SK-N-SH (cell line): ENCODE results near the gene NDUFS7. TPM values are rescaled to one million over a fixed set of nuclear protein-coding genes. Genes with fewer than 3 reads are reported as not detected.

ENCODE experiments used
- CTCF ChIA-PET: fragments of 300-600, 350-600 bp; formaldehyde crosslinking; extraction: SDS; loops from one replicate; lab custom pipeline; 2021; lab: Yijun Ruan, JAX
- POLR2A ChIA-PET: fragments of 350-600 bp; sonication (Branson Sonifier 250); formaldehyde crosslinking; extraction: SDS; loops from one replicate; lab custom pipeline; 2020; ENCODE audit warnings: antibody characterized with exemption, inconsistent platforms; lab: Yijun Ruan, JAX
- DNase-seq: peaks from one replicate; pipeline ENCODE4 v3.0.0; 2012
- H2AFZ ChIP-seq: fragments of 200-600 bp; sonication (generic); 2 replicates; pipeline ENCODE4 v1.8.1; 2016; ENCODE audit warnings: antibody characterized with exemption, mild to moderate bottlenecking, low read depth
- H3F3A ChIP-seq: fragments of 200-600 bp; sonication (generic); replicated peaks from 2 replicates; pipeline ENCODE3; 2016; ENCODE audit warnings: antibody characterized with exemption, mild to moderate bottlenecking; ENCODE audit not compliant: insufficient read depth
- H3K27ac ChIP-seq, 2 experiments: fragments of 200-500 bp in 1 of 2; fragments of 200-600 bp in 1 of 2; sonication (Bioruptor generic) in 1 of 2; sonication (generic), shearing (Covaris generic) in 1 of 2; 2 replicates each; pipeline versions ENCODE4 v1.5.1 to v1.6.1; 2014 to 2016; ENCODE audit warnings: low read depth in 2 of 2, inconsistent platforms in 1 of 2, low read length in 1 of 2, mild to moderate bottlenecking in 1 of 2, mixed read lengths in 1 of 2
- H3K27me3 ChIP-seq: fragments of 200-600 bp; sonication (generic), shearing (Covaris generic); 2 replicates; pipeline ENCODE4 v1.6.1; 2016; ENCODE audit warnings: mixed run types; ENCODE audit not compliant: insufficient read depth
- H3K36me3 ChIP-seq, 2 experiments: fragments of 200-500 bp in 1 of 2; fragments of 200-600 bp in 1 of 2; sonication (Bioruptor generic) in 1 of 2; sonication (generic) in 1 of 2; replicated peaks in 1 of 2; 2 replicates each; pipeline versions ENCODE3 to v1.5.1; 2014 to 2016; ENCODE audit warnings: low read length in 1 of 2, mild to moderate bottlenecking in 1 of 2; ENCODE audit not compliant: insufficient read depth in 2 of 2, control insufficient read depth in 1 of 2
- H3K4me1 ChIP-seq, 2 experiments: fragments of 200-500 bp in 1 of 2; fragments of 200-600 bp in 1 of 2; sonication (Bioruptor generic) in 1 of 2; sonication (generic), shearing (Covaris generic) in 1 of 2; 2 replicates each; pipeline versions ENCODE4 v1.5.1 to v1.6.1; 2014 to 2016; ENCODE audit warnings: low read depth in 1 of 2, low read length in 1 of 2, mixed run types in 1 of 2; ENCODE audit not compliant: insufficient read depth in 2 of 2, control insufficient read depth in 1 of 2
- H3K4me2 ChIP-seq: fragments of 200-600 bp; sonication (generic), shearing (Covaris generic); 2 replicates; pipeline ENCODE4 v1.6.1; 2017; ENCODE audit warnings: mixed run types
- H3K4me3 ChIP-seq, 2 experiments: fragments of 200-500 bp in 1 of 2; fragments of 200-600 bp in 1 of 2; sonication (Bioruptor generic) in 1 of 2; sonication (generic), shearing (Covaris generic) in 1 of 2; 2 replicates each; pipeline versions ENCODE4 v1.5.1 to v1.8.1; 2014 to 2016; ENCODE audit warnings: low read depth in 2 of 2, inconsistent platforms in 1 of 2, low read length in 1 of 2, mild to moderate bottlenecking in 1 of 2, mixed read lengths in 1 of 2, moderate library complexity in 1 of 2
- H3K79me2 ChIP-seq: fragments of 200-600 bp; sonication (generic); 2 replicates; pipeline ENCODE4 v1.8.1; 2017; ENCODE audit warnings: mild to moderate bottlenecking; ENCODE audit not compliant: insufficient read depth
- H3K9ac ChIP-seq: fragments of 200-600 bp; sonication (generic); 2 replicates; pipeline ENCODE4 v1.6.1; 2017; ENCODE audit warnings: mixed run types
- H3K9me2 ChIP-seq: fragments of 200-600 bp; sonication (generic); 2 replicates; pipeline ENCODE4 v1.6.1; 2017; ENCODE audit warnings: mixed run types
- H3K9me3 ChIP-seq: fragments of 200-600 bp; sonication (generic); 2 replicates; pipeline ENCODE4 v1.6.1; 2017; ENCODE audit warnings: mixed run types, mild to moderate bottlenecking, moderate library complexity
- H4K20me1 ChIP-seq: fragments of 200-600 bp; sonication (generic); 2 replicates; pipeline ENCODE4 v1.6.1; 2017; ENCODE audit warnings: mild to moderate bottlenecking, mixed run types; ENCODE audit not compliant: insufficient read depth
- EP300 ChIP-seq, 2 experiments: IDR thresholded peaks; 2 replicates each; pipeline versions ENCODE4 v1.4.0 to v1.6.1; 2012; ENCODE audit warnings: borderline replicate concordance in 1 of 2, low read depth in 1 of 2, low read length in 1 of 2
- NFIC ChIP-seq: IDR thresholded peaks from 2 replicates; pipeline ENCODE4 v1.4.0; 2012; ENCODE audit warnings: borderline replicate concordance
- NRF1 ChIP-seq: IDR thresholded peaks from 2 replicates; pipeline ENCODE4 v1.6.1; 2012; ENCODE audit warnings: low read depth, mild to moderate bottlenecking, low read length
- RAD21 ChIP-seq: IDR thresholded peaks from 2 replicates; pipeline ENCODE4 v1.6.1; 2012; ENCODE audit warnings: mild to moderate bottlenecking, low read length
- RFX5 ChIP-seq: IDR thresholded peaks from 2 replicates; pipeline ENCODE4 v1.6.1; 2012; ENCODE audit warnings: mild to moderate bottlenecking, improper control_type of control experiment, low read length
- TCF12 ChIP-seq: IDR thresholded peaks from 2 replicates; pipeline ENCODE4 v1.4.0; 2012
- YY1 ChIP-seq: IDR thresholded peaks from 2 replicates; pipeline ENCODE4 v1.4.0; 2012; ENCODE audit warnings: low read depth, mild to moderate bottlenecking
- WGBS: methylation state at CpG from one replicate; pipeline ENCODE4 v1.1.6; 2017; ENCODE audit warnings: low lambda C conversion rate; 5-methylcytosine and 5-hydroxymethylcytosine counted together
- polyA plus RNA-seq, 3 experiments: library from polyadenylated mRNA; depleted of rRNA; stranded (reverse); fragments of >200 nt; gene quantifications; 2 replicates each; pipeline ENCODE4 v1.2.3, GENCODE V29; 2012
- TF ChIP-seq, protein P1 (sequence below): IDR thresholded peaks from 2 replicates; pipeline ENCODE4; 2012

NDUFS7 gene
- polyA plus RNA-seq, 1 of the 3 experiments (the other 2 are of a cell fraction) = 66.4 TPM

- H3K27me3 ChIP-seq = no peaks in the 10 kb centered on the region
- 53% methylated on average over 5 of the region's 5 CpGs for whole genome bisulfite sequencing
- H4K20me1 ChIP-seq = no peaks in the 10 kb centered on the region
- H3K4me1 ChIP-seq = peaks cover 0 to 18% of the 10 kb centered on the region in 2 experiments; a peak in 2 of 4 replicates
- peaks cover 3% of the 10 kb centered on the region for H3F3A ChIP-seq
- no peaks in the 10 kb centered on the region for H3K9me2 ChIP-seq
- H3K36me3 ChIP-seq = no peaks in the 10 kb centered on the region
- H3K27ac ChIP-seq = peak overlapping the region in 1 of 2 experiments; percentile 48; a peak in 2 of 4 replicates
- peak; percentile 66 for DNase-seq
- POLR2A ChIA-PET = interaction anchor here (1.0 kb wide), 1 partner anchor 82 kb away, joined by 4 read pairs; the partner anchor contains the start of gene CIRBP
- H3K9me3 ChIP-seq = no peaks in the 10 kb centered on the region
- TF ChIP-seq NRF1 (no peak), EP300 (IDR thresholded peaks at IDR 0.05; ENCODE audit: borderline replicate concordance in 1 of 2, low read depth in 1 of 2, low read length in 1 of 2) (no peak)
- H3K4me3 ChIP-seq = no peak overlapping the region
- H2AFZ ChIP-seq = peak overlapping the region; percentile 77; the same call in 1 of the 2 replicates
- H3K9ac ChIP-seq = no peak overlapping the region
- CTCF ChIA-PET = interaction anchor here (1.0 to 1.5 kb wide), 2 partner anchors 35 to 36 kb away, joined by 5 read pairs; no protein-coding TSS in a partner anchor
- peaks cover 4% of the 10 kb centered on the region; the same call in 1 of the 2 replicates for H3K79me2 ChIP-seq
- no peak overlapping the region for H3K4me2 ChIP-seq
These were observed 32.8 kb upstream of the NDUFS7 start for GRCh38 chr19:1350867-1351266.

DNA sequence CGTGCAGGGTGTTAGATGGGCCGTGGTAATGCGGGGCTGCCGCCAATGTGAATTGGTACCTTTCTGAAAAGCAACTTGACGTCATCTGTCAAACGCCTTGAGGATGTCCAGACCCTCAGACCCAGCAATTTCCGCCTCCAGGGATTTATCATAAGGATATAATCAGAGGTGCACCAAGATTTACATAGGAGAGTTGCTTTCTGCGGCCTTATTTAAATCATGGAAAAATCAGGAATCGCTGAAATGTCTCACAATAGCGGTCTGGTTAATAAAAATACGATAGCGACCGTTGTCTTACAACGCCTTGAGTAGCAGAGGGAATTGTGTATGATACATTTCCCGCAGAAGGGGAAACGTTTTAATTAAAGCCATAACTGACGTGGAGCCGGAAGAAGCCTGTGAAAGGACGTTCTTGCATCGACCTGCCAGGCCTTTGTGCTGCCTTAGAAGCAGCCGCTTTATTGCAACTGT lies 32.3 kb upstream of the NDUFS7 start:
- TF ChIP-seq RAD21 = no peak
- TF ChIP-seq, protein P1, sequence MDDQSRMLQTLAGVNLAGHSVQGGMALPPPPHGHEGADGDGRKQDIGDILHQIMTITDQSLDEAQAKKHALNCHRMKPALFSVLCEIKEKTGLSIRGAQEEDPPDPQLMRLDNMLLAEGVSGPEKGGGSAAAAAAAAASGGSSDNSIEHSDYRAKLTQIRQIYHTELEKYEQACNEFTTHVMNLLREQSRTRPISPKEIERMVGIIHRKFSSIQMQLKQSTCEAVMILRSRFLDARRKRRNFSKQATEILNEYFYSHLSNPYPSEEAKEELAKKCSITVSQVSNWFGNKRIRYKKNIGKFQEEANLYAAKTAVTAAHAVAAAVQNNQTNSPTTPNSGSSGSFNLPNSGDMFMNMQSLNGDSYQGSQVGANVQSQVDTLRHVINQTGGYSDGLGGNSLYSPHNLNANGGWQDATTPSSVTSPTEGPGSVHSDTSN = peak; percentile 55; the same call in 1 of the 2 replicates
- TF ChIP-seq RFX5 = 0 out of 2 replicates have a peak, but pooled peaks have one; percentile 5
- TF ChIP-seq TCF12 = peak; percentile 73
- no peak overlapping the region for H3K4me3 ChIP-seq
- peak; percentile 80 for DNase-seq
- peak overlapping the region; percentile 33 to 48; a peak in 3 of 4 replicates for H3K27ac ChIP-seq
- H3K4me2 ChIP-seq = no peak overlapping the region
- H3K36me3 ChIP-seq = no peaks in the 10 kb centered on the region
- no peaks in the 10 kb centered on the region for H4K20me1 ChIP-seq
- ChIA-PET POLR2A (interaction anchor here (1.0 kb wide), 1 partner anchor 82 kb away, joined by 4 read pairs; the partner anchor contains the start of gene CIRBP), CTCF (interaction anchor here (1.0 to 1.5 kb wide), 2 partner anchors 35 to 37 kb away, joined by 5 read pairs; no protein-coding TSS in a partner anchor)
- H3K79me2 ChIP-seq = peaks cover 9% of the 10 kb centered on the region
- peak overlapping the region; percentile 77 for H2AFZ ChIP-seq
- H3K27me3 ChIP-seq = no peaks in the 10 kb centered on the region
- peaks cover 0 to 24% of the 10 kb centered on the region in 2 experiments; a peak in 3 of 4 replicates for H3K4me1 ChIP-seq
- H3F3A ChIP-seq = peaks cover 3% of the 10 kb centered on the region
- H3K9me2 ChIP-seq = no peaks in the 10 kb centered on the region
- no peaks in the 10 kb centered on the region for H3K9me3 ChIP-seq
- 27% methylated on average over 21 of the region's 21 CpGs for WGBS
- no peak overlapping the region; the same call in 1 of the 2 replicates for H3K9ac ChIP-seq

- ChIA-PET CTCF (interaction anchor here (1.6 kb wide), 1 partner anchor 37 kb away, joined by 6 read pairs; no protein-coding TSS in a partner anchor), POLR2A (no interaction called here)
- peaks cover 12 to 13% of the 10 kb centered on the region in 2 experiments for H3K36me3 ChIP-seq
- no peak overlapping the region for H3K9ac ChIP-seq
- peaks cover 0 to 28% of the 10 kb centered on the region in 2 experiments; a peak in 3 of 4 replicates for H3K4me1 ChIP-seq
- H3K27me3 ChIP-seq = no peaks in the 10 kb centered on the region
- H3K9me2 ChIP-seq = no peaks in the 10 kb centered on the region
- 98% methylated on average over 7 of the region's 9 CpGs for WGBS
- no peak for TF ChIP-seq NFIC
- no peak for TF ChIP-seq YY1
- DNase-seq = no peak
- H2AFZ ChIP-seq = no peak overlapping the region
- H3K4me3 ChIP-seq = no peak overlapping the region
- H3F3A ChIP-seq = peaks cover 11% of the 10 kb centered on the region
- H4K20me1 ChIP-seq = no peaks in the 10 kb centered on the region
- H3K27ac ChIP-seq = no peak overlapping the region
- H3K9me3 ChIP-seq = no peaks in the 10 kb centered on the region
- peaks cover 14% of the 10 kb centered on the region for H3K79me2 ChIP-seq
- H3K4me2 ChIP-seq = no peak overlapping the region
These were observed 30.6 kb upstream of the NDUFS7 start for GRCh38 chr19:1353144-1353543.
